H9 (cell line): ENCODE data around the gene APP. TPM values are rescaled to one million over a fixed set of nuclear protein-coding genes. Genes with fewer than 3 reads are reported as not detected.
A peak's percentile ranks its signal among the peaks of the same experiment; 100 is the strongest.

Source experiments
- DNase-seq: peaks from one replicate; pipeline ENCODE4 v3.0.0-alpha.2; 2017
- H2AFZ ChIP-seq: one replicate; pipeline ENCODE4 v1.6.1; 2013; ENCODE audit warnings: mild to moderate bottlenecking, low read length, control low read depth, moderate library complexity
- H2AK5ac ChIP-seq: 2 replicates; pipeline ENCODE4 v1.6.1; 2013; ENCODE audit warnings: low read length, control low read depth, mixed read lengths; ENCODE audit not compliant: insufficient read length
- H2BK120ac ChIP-seq: one replicate; pipeline ENCODE4 v1.6.1; 2013; ENCODE audit warnings: low read depth, mild to moderate bottlenecking, low read length, control low read depth, inconsistent platforms; ENCODE audit not compliant: poor library complexity, severe bottlenecking
- H2BK12ac ChIP-seq: 2 replicates; pipeline ENCODE4 v1.6.1; 2013; ENCODE audit warnings: low read length, control low read depth, mixed read lengths, low read depth; ENCODE audit not compliant: insufficient read length
- H2BK15ac ChIP-seq: 2 replicates; pipeline ENCODE4 v1.6.1; 2013; ENCODE audit warnings: low read depth, low read length, control low read depth
- H2BK20ac ChIP-seq: one replicate; pipeline ENCODE4 v1.6.1; 2013; ENCODE audit warnings: low read depth, mild to moderate bottlenecking, low read length, control low read depth, inconsistent platforms; ENCODE audit not compliant: poor library complexity, severe bottlenecking
- H2BK5ac ChIP-seq: 2 replicates; pipeline ENCODE4 v1.6.1; 2013; ENCODE audit warnings: low read length, control low read depth, mixed read lengths; ENCODE audit not compliant: insufficient read length
- H3K14ac ChIP-seq: 2 replicates; pipeline ENCODE4 v1.6.1; 2013; ENCODE audit warnings: low read length, control low read depth; ENCODE audit not compliant: insufficient read depth
- H3K18ac ChIP-seq: 2 replicates; pipeline ENCODE4 v1.6.1; 2013; ENCODE audit warnings: low read depth, mild to moderate bottlenecking, mixed read lengths, low read length, control low read depth; ENCODE audit not compliant: insufficient read length
- H3K23ac ChIP-seq: 2 replicates; pipeline ENCODE4 v1.6.1; 2013; ENCODE audit warnings: low read length, control low read depth, mixed read lengths, low read depth; ENCODE audit not compliant: insufficient read length
- H3K23me2 ChIP-seq: 2 replicates; pipeline ENCODE4 v1.6.1; 2013; ENCODE audit warnings: low read depth, mild to moderate bottlenecking, mixed read lengths, low read length, control low read depth; ENCODE audit not compliant: insufficient read length, poor library complexity, severe bottlenecking
- H3K27ac ChIP-seq: 2 replicates; pipeline ENCODE4 v1.5.1; 2013; ENCODE audit warnings: low read length, control low read depth, mixed read lengths, low read depth; ENCODE audit not compliant: insufficient read length
- H3K27me3 ChIP-seq: 2 replicates; pipeline ENCODE4 v1.6.1; 2013; ENCODE audit warnings: low read length, control low read depth, inconsistent platforms; ENCODE audit not compliant: insufficient read depth
- H3K4ac ChIP-seq: 2 replicates; pipeline ENCODE4 v1.6.1; 2013; ENCODE audit warnings: low read depth, mild to moderate bottlenecking, control low read depth, inconsistent platforms, low read length, moderate library complexity
- H3K4me1 ChIP-seq: 2 replicates; pipeline ENCODE4 v1.6.1; 2013; ENCODE audit warnings: low read length, control low read depth, inconsistent platforms; ENCODE audit not compliant: insufficient read depth
- H3K4me2 ChIP-seq: 2 replicates; pipeline ENCODE4 v1.6.1; 2013; ENCODE audit warnings: low read length, control low read depth, mixed read lengths; ENCODE audit not compliant: insufficient read length, insufficient read depth
- H3K56ac ChIP-seq: 2 replicates; pipeline ENCODE4 v1.6.1; 2013; ENCODE audit warnings: low read depth, mild to moderate bottlenecking, mixed read lengths, low read length, control low read depth; ENCODE audit not compliant: insufficient read length
- H3K79me1 ChIP-seq: 2 replicates; pipeline ENCODE4 v1.6.1; 2013; ENCODE audit warnings: low read depth, mild to moderate bottlenecking, moderate library complexity, low read length, control low read depth, inconsistent platforms; ENCODE audit not compliant: insufficient read depth, poor library complexity, severe bottlenecking
- H3K79me2 ChIP-seq: 2 replicates; pipeline ENCODE4 v1.6.1; 2013; ENCODE audit warnings: low read length, control low read depth, inconsistent platforms; ENCODE audit not compliant: insufficient read depth
- H3K9ac ChIP-seq: 2 replicates; pipeline ENCODE4 v1.6.1; 2013; ENCODE audit warnings: low read length, control low read depth, mixed read lengths; ENCODE audit not compliant: insufficient read length; ENCODE audit errors: extremely low read depth
- H3K9me3 ChIP-seq: one replicate; pipeline ENCODE4 v1.6.1; 2013; ENCODE audit warnings: low read depth, low read length, inconsistent platforms; ENCODE audit not compliant: control insufficient read depth
- H3T11ph ChIP-seq: one replicate; pipeline ENCODE4 v1.6.1; 2013; ENCODE audit warnings: mild to moderate bottlenecking, low read length, control low read depth, inconsistent platforms
- H4K20me1 ChIP-seq: one replicate; pipeline ENCODE4 v1.6.1; 2013; ENCODE audit not compliant: control insufficient read depth, insufficient read length, insufficient read depth
- H4K5ac ChIP-seq: 2 replicates; pipeline ENCODE4 v1.6.1; 2013; ENCODE audit warnings: low read depth, mild to moderate bottlenecking, mixed read lengths, low read length, control low read depth; ENCODE audit not compliant: insufficient read length
- H4K8ac ChIP-seq: replicated peaks from 2 replicates; pipeline ENCODE4 v1.6.1; 2013; ENCODE audit warnings: low read length, control low read depth, mixed read lengths, low read depth; ENCODE audit not compliant: insufficient read length
- H4K91ac ChIP-seq: 2 replicates; pipeline ENCODE4 v1.6.1; 2013; ENCODE audit warnings: low read depth, mild to moderate bottlenecking, moderate library complexity, mixed read lengths, low read length, control low read depth; ENCODE audit not compliant: insufficient read length
- H3K27ac Mint-ChIP-seq, 3 experiments: 2 replicates in 2 of 3; 3 replicates in 1 of 3; pipeline ENCODE4 v1.8.0; 2020 to 2021; ENCODE audit warnings: mixed read lengths in 3 of 3, mild to moderate bottlenecking in 1 of 3, moderate library complexity in 1 of 3
- H3K27me3 Mint-ChIP-seq: 2 replicates; pipeline ENCODE4 v1.8.0; 2021; ENCODE audit warnings: low read depth, mild to moderate bottlenecking, moderate library complexity, mixed read lengths
- H3K36me3 Mint-ChIP-seq, 3 experiments: 2 replicates in 2 of 3; 3 replicates in 1 of 3; pipeline ENCODE4 v1.8.0; 2020 to 2021; ENCODE audit warnings: low read depth in 3 of 3, mixed read lengths in 3 of 3; ENCODE audit not compliant: insufficient read depth in 1 of 3
- H3K4me1 Mint-ChIP-seq, 2 experiments: 2 replicates each; pipeline ENCODE4 v1.8.0; 2020; ENCODE audit warnings: mixed read lengths in 2 of 2
- H3K4me3 Mint-ChIP-seq, 2 experiments: 2 replicates in 1 of 2; 3 replicates in 1 of 2; pipeline ENCODE4 v1.8.0; 2020 to 2021; ENCODE audit warnings: mild to moderate bottlenecking in 2 of 2, mixed read lengths in 2 of 2, moderate library complexity in 1 of 2
- H3K9me3 Mint-ChIP-seq, 2 experiments: 2 replicates in 1 of 2; 3 replicates in 1 of 2; pipeline ENCODE4 v1.8.0; 2020; ENCODE audit warnings: mild to moderate bottlenecking in 2 of 2, mixed read lengths in 2 of 2, moderate library complexity in 1 of 2
- CTCF ChIP-seq: fragments of 200-600 bp; sonication (generic); conservative IDR thresholded peaks from 3 replicates; pipeline ENCODE4 v1.8.0; 2021; ENCODE audit warnings: antibody characterized with exemption, mild to moderate bottlenecking
- WGBS: extraction: QIAGEN DNeasy Blood & Tissue Kit; methylation state at CpG from one replicate; pipeline ENCODE4 v1.1.7; 2013; ENCODE audit warnings: missing lambda C conversion rate, low lambda C conversion rate, mixed read lengths; ENCODE audit not compliant: insufficient read length; ENCODE audit errors: extremely low coverage; 5-methylcytosine and 5-hydroxymethylcytosine counted together
- total RNA-seq: library from RNA; stranded (reverse); gene quantifications from 2 replicates; pipeline ENCODE4 v1.2.1, GENCODE V29; 2021

Gene APP
- total RNA-seq, 1 experiment from 2014 or later: 380 TPM

GRCh38 chr21:25885405-25885804 lies 285.2 kb downstream of the APP start:
- H2BK120ac ChIP-seq: no peak overlapping the region
- H4K5ac ChIP-seq: no peak overlapping the region
- Mint-ChIP-seq H3K27me3 (no peaks in the 10 kb centered on the region), H3K27ac (0 out of 7 replicates have a peak overlapping the region, but pooled peaks of 1 of the 3 experiments have one; percentile 70), H3K9me3 (peaks cover 11 to 12% of the 10 kb centered on the region in 2 experiments), H3K4me1 (no peaks in the 10 kb centered on the region), H3K36me3 (peaks cover 66 to 89% (median 87%) of the 10 kb centered on the region in 3 experiments), H3K4me3 (no peak overlapping the region)
- H4K20me1 ChIP-seq: no peaks in the 10 kb centered on the region
- H3K56ac ChIP-seq: no peak overlapping the region
- H3K23ac ChIP-seq: no peak overlapping the region
- no peak overlapping the region for H2BK15ac ChIP-seq
- H3K4ac ChIP-seq: no peak overlapping the region
- H2BK20ac ChIP-seq: no peak overlapping the region
- no peak overlapping the region for H3K4me2 ChIP-seq
- no peak overlapping the region for H3K9ac ChIP-seq
- H4K91ac ChIP-seq: no peak overlapping the region
- DNase-seq: no peak
- no peak overlapping the region for H3K18ac ChIP-seq
- H3K23me2 ChIP-seq: no peaks in the 10 kb centered on the region
- no peak overlapping the region for H3T11ph ChIP-seq
- H2BK12ac ChIP-seq: no peak overlapping the region
- H2BK5ac ChIP-seq: no peak overlapping the region
- H3K4me1 ChIP-seq: no peaks in the 10 kb centered on the region
- no peak overlapping the region for H2AK5ac ChIP-seq
- H3K14ac ChIP-seq: no peak overlapping the region
- no peak for TF ChIP-seq CTCF
- H3K79me2 ChIP-seq: no peaks in the 10 kb centered on the region
- H3K79me1 ChIP-seq: no peaks in the 10 kb centered on the region
- H4K8ac ChIP-seq: no peak overlapping the region
- WGBS: no CpG with 5 or more reads among the region's 4 CpGs
- no peak overlapping the region for H3K27ac ChIP-seq
- H3K27me3 ChIP-seq: no peaks in the 10 kb centered on the region
- H2AFZ ChIP-seq: no peak overlapping the region
- H3K9me3 ChIP-seq: no peaks in the 10 kb centered on the region
